GM13976 (cell line): ENCODE data around the gene RNASEH2C.
"Not testable (repeated sequence)": the region's sequence is repeated elsewhere in the genome, so short reads cannot be mapped to it uniquely, and the experiment has no call there.

ENCODE experiments used
- DNase-seq: peaks from one replicate; pipeline ENCODE4 v3.0.0; 2012; ENCODE audit warnings: low spot score
- in situ Hi-C: fragments of 300-500 bp; cut with MboI; formaldehyde crosslinking; loops from one replicate; pipeline ENCODE4 v1.12.0; 2022; ENCODE audit warnings: low sequenced_read_pairs, mixed read lengths, inconsistent platforms; ENCODE audit not compliant: unreplicated experiment
- TF ChIP-seq, protein P1 (sequence below): IDR thresholded peaks from 2 replicates; pipeline ENCODE4 v1.5.1; 2012; ENCODE audit warnings: borderline replicate concordance, mild to moderate bottlenecking; ENCODE audit not compliant: insufficient read depth; ENCODE audit errors: extremely low read depth, missing control alignments, control extremely low read depth

Gene RNASEH2C

DNA sequence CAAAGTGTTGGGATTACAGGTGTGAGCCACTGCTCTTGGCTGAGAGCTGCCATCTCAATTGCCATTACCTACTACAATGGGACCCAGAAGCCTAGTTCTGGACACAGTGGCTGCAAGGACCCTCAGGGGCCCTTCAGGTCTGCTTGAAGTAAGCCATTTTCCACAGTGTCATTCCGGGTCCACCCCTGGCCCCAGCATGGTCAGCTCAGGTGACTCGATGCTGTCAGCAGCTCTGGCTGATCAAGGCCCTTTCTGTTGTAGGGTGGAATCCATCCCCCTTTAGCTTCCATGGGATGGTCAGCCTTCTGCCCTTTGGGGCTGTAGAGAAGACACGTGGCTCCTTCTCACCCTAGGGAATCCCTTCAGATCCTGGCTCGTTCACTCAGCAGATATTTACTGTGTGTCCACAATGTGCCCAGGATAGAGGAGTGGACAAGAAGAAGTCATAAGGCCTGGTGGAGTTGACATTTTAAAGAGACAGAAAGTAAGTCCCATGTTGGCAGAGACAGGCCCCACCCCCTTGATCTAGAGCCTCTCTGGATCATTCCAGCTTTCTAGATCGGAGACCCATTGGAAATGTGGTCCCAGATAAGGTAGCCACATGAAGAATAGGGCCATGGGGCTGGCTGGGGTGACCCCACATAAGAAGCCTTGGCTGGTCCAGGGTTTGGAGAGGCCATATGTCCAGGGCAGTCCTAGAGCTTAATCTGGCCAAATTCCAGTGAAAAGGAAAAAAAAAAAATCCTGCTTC, 23.6 kb downstream of the RNASEH2C start:
- TF ChIP-seq, protein P1, sequence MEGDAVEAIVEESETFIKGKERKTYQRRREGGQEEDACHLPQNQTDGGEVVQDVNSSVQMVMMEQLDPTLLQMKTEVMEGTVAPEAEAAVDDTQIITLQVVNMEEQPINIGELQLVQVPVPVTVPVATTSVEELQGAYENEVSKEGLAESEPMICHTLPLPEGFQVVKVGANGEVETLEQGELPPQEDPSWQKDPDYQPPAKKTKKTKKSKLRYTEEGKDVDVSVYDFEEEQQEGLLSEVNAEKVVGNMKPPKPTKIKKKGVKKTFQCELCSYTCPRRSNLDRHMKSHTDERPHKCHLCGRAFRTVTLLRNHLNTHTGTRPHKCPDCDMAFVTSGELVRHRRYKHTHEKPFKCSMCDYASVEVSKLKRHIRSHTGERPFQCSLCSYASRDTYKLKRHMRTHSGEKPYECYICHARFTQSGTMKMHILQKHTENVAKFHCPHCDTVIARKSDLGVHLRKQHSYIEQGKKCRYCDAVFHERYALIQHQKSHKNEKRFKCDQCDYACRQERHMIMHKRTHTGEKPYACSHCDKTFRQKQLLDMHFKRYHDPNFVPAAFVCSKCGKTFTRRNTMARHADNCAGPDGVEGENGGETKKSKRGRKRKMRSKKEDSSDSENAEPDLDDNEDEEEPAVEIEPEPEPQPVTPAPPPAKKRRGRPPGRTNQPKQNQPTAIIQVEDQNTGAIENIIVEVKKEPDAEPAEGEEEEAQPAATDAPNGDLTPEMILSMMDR: no peak
- no peak for DNase-seq
- in situ Hi-C loops: no loop called here

DNA sequence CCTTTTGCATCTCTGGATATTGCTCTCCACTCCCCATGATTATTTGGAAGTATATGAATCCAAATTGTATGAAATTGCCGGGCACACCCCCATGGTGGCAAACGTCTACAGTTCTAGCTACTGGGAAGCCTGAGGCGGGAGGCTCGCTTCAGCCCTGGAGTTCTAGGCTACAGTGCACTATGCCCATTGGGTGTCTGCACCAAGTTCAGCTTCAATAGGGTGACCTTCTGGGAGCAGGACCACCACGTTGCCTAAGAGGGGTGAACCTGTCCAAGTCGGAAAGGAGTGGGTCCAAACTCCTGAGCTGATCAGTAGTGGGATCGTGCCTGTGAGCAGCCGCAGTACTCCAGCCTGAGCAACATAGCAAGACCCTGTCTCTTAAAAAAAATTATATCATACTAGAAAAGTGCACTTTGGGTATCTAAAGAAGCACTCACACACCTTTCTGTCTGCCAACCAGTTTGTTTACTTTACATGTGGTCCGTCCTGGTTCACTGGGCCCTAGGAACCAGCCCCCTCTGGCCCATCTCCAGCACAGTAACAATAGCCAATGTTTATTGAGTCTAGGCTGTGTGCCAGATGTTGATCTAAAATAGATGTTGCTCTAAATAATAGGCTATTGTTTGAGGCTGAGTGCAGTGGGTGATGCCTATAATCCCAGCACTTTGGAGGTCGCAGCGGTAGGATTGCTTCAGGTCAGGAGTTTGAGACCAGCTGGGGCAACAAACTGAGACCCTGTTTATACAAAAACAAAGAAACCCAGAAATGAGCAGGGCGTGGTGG, 24.9 kb downstream of the RNASEH2C start:
- no peak for DNase-seq
- in situ Hi-C loops: no loop called here
- TF ChIP-seq, protein P1: no peak

DNA sequence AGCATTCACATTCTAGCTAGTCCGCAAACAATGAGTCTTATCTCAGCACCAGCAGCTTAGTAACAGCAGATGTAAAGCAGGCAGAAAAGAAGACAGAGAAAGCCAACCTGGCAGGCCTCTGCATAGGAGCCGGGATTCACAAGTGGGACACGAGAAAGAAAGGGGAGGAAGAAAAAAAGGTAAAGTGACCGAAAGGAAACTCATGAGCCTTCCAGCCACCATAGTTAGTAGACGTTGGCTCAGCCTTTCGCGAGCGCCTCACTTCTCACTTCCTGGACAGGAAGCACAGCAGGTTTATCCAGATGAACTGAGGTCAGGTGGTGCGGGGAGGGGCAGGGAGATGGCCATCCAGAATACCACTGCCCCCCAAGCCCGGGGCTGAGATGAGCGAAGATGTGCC, 28.2 kb downstream of the RNASEH2C start:
- TF ChIP-seq, protein P1: no peak
- in situ Hi-C loops: no loop called here
- no peak for DNase-seq

DNA sequence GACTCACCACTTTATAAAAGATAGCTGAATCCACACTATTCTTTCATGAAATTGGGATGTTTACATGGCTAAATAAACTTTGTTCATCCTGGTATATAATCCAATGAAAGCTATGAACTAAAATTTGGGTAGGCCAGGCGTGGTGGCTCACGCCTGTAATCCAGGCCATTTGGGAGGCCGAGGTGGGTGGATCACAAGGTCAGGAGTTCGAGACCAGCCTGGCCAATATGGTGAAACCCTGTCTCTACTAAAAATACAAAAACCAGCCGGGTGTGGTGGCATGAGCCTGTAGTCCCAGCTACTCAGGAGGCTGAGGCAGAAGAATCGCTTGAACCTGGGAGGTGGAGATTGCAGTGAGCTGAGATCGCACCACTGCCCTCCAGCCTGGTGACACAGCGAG, 28.8 kb downstream of the RNASEH2C start:
- DNase-seq, in situ Hi-C loops: not testable (repeated sequence)

DNA sequence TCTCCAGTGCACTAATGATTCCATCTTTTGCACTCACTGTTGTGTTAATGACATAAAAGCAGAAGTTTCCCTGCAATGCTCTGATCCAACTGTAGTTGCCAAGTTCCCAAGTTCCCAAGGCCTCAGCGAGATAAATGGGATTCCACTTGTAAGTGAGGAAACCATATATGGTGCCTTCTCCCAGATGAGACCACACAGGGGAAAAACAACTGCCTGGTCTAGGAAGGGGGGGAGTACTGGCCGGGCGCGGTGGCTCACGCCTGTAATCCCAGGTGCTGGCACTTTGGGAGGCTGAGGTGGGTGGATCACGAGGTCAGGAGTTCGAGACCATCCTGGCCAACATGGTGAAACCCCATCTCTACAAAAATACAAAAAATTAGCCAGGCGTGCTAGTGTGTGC, 34.6 kb downstream of the RNASEH2C start:
- TF ChIP-seq, protein P1: no peak
- in situ Hi-C loops: no loop called here
- no peak for DNase-seq

DNA sequence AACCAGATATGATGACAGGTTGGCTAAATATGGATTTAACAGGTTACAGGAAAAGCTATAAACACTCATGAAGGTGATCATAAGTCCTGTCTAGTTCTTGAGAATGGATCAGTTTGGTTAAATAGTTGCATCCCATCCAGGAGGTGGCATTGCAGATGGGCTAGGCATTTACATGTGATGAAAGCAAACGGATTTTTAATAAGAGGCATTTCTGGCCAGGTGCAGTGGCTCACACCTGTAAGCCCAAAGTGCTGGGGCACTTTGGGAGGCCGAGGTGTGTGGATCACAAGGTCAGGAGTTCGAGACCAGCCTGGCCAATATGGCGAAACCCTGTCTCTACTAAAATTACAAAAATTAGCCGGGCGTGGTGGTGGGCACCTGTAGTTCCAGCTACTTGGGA, 37.1 kb downstream of the RNASEH2C start:
- DNase-seq, in situ Hi-C loops: not testable (repeated sequence)

DNA sequence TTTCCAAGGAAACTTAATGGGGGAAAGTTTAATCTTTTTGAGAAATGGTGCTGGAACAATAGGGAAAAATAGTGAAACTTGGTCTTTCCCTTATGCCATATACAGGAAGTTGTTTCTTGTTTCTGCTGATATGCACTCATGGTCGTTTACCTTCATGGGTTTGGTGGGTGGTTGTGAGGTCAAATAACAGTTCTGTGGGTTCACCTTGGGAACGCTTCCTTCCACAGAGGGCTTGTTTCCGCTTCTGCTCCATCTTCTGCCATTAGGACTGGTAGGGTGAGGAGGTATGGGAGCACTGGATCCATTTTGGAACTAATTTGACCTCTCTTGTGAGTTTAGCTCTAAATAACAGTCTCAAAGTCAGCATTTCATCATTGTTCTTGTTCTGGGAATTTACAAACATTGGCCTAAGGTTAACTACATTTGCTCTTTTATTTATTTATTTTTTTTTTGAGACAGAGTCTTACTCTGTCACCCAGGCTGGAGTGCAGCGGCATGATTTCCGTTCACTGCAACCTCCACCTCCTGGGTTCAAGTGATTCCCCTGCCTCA, 40.3 kb downstream of the RNASEH2C start:
- in situ Hi-C loops: no loop called here
- TF ChIP-seq, protein P1: no peak

DNA sequence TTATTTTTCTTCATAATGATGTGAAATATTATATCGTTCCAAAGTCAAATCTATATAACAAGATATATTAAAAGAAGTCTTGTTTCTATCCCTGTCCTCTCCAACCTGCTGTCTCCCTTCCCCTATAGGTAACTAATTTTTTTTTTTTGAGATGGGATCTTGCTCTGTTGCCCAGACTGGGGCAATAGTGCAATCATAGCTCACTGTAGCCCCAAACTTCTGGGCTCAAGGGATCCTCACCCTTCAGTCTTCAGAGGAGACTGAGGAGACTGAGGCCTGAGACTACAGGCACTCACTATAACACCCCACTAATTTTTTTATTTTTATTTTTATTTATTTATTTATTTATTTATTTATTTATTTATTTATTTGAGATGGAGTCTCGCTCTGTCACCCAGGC, 47.6 kb downstream of the RNASEH2C start:
- in situ Hi-C loops: no loop called here
- DNase-seq: no peak
- TF ChIP-seq, protein P1: no peak

More for the DNA sequence above, 40.3 kb downstream of the RNASEH2C start:
- DNase-seq: no peak
